T-helper 2 cell treated with Interferon-gamma antibody and Interleukin-4, amounts not matched to agents 100 ng/mL and 5 ng/mL, for 36 hours (primary cell): ENCODE measurements around the gene PTOV1. TPM values are rescaled to one million over a fixed set of nuclear protein-coding genes. Genes with fewer than 3 reads are reported as not detected.

Experiments
- intact Hi-C: fragments of 100-400 bp; cut with micrococcal nuclease; formaldehyde crosslinking; loops from one replicate; pipeline ENCODE4 v1.15.1; 2023
- total RNA-seq: library from RNA; stranded (reverse); gene quantifications from 2 replicates; pipeline ENCODE4 v1.2.3, GENCODE V29; 2022

PTOV1 gene
- total RNA-seq, 1 donor from 2014 or later = 96.0 TPM

- intact Hi-C loops = no loop called here
These were observed 7.4 kb downstream of the PTOV1 start for GRCh38 chr19:49858088-49858985.

GRCh38 chr19:49859682-49860335 is 8.8 kb downstream of the PTOV1 start:
- intact Hi-C loops = no loop called here

GRCh38 chr19:49860336-49861102 is 9.6 kb downstream of the PTOV1 start:
- intact Hi-C loops = no loop called here

GRCh38 chr19:49861107-49861506 is 10.1 kb downstream of the PTOV1 start:
- intact Hi-C loops = no loop called here

GRCh38 chr19:49861541-49862378 is 10.8 kb downstream of the PTOV1 start:
- intact Hi-C loops = no loop called here

GRCh38 chr19:49862391-49863253 is 11.7 kb downstream of the PTOV1 start:
- intact Hi-C loops = no loop called here

- intact Hi-C loops = no loop called here
These were observed 12.4 kb downstream of the PTOV1 start for GRCh38 chr19:49863254-49863934.

- intact Hi-C loops = no loop called here
These were observed 13.0 kb downstream of the PTOV1 start for GRCh38 chr19:49863935-49864320.

GRCh38 chr19:49864890-49865289 is 13.9 kb downstream of the PTOV1 start:
- intact Hi-C loops = no loop called here

GRCh38 chr19:49866933-49867782 is 16.2 kb downstream of the PTOV1 start, which contains the start of gene PNKP:
Gene PNKP, minus strand, starts transcription at chr19:49867576. Its CDS starts 372 bp downstream, at chr19:49867204.
- intact Hi-C loops = loop anchor here (1.0 to 2.0 kb wide), 3 partner anchors 17 to 101 kb away; partner anchors contain the start of gene MED25

- intact Hi-C loops = loop anchor here (1.0 kb wide), 1 partner anchor 8 kb away; the partner anchor contains the start of genes AKT1S1 and TBC1D17
These were observed 18.1 kb downstream of the PTOV1 start for GRCh38 chr19:49869009-49869483.

- intact Hi-C loops = loop anchor here (1.0 kb wide), 1 partner anchor 8 kb away; the partner anchor contains the start of genes AKT1S1 and TBC1D17
These were observed 18.7 kb downstream of the PTOV1 start for GRCh38 chr19:49869484-49870308.

- intact Hi-C loops = no loop called here
These were observed 19.4 kb downstream of the PTOV1 start for GRCh38 chr19:49870309-49870901.

- intact Hi-C loops = no loop called here
These were observed 20.5 kb downstream of the PTOV1 start for GRCh38 chr19:49871349-49871985.

GRCh38 chr19:49872245-49873128 is 21.5 kb downstream of the PTOV1 start:
- intact Hi-C loops = no loop called here
